RWPE2 (cell line): ENCODE results near the gene ATP8B3.

Source experiments
- ATAC-seq: fragments of 200-7000 bp; cut with Tn5 transposase; 3 replicates; pipeline ENCODE4 v1.9.1; 2021; ENCODE audit warnings: low read depth
- DNase-seq: peaks from one replicate; pipeline ENCODE4 v3.0.0-alpha.2; 2020; ENCODE audit warnings: low spot score
- H3K27ac ChIP-seq: fragments of 450-650 bp; 2 replicates; pipeline ENCODE4 v1.5.1; 2017; ENCODE audit warnings: mild to moderate bottlenecking; ENCODE audit not compliant: poor library complexity, severe bottlenecking
- H3K27me3 ChIP-seq: fragments of 250-450 bp; sonication (Bioruptor Pico); 2 replicates; pipeline ENCODE4 v1.5.1; 2021; ENCODE audit warnings: mild to moderate bottlenecking, moderate library complexity; ENCODE audit not compliant: insufficient read depth, poor library complexity, severe bottlenecking
- H3K36me3 ChIP-seq: fragments of 250-450 bp; sonication (Bioruptor Pico); 2 replicates; pipeline ENCODE4 v1.5.1; 2020; ENCODE audit warnings: low read depth, mild to moderate bottlenecking, moderate library complexity
- H3K4me1 ChIP-seq: fragments of 250-450 bp; sonication (Bioruptor Pico); 2 replicates; pipeline ENCODE4 v1.5.1; 2021; ENCODE audit warnings: mild to moderate bottlenecking, moderate library complexity; ENCODE audit not compliant: insufficient read depth, poor library complexity, severe bottlenecking
- H3K4me3 ChIP-seq: fragments of 250-450 bp; sonication (Bioruptor Pico); 2 replicates; pipeline ENCODE4 v1.5.1; 2021; ENCODE audit warnings: mild to moderate bottlenecking, moderate library complexity; ENCODE audit not compliant: severe bottlenecking
- H3K9me3 ChIP-seq: fragments of 250-450 bp; sonication (Bioruptor Pico); 2 replicates; pipeline ENCODE4 v1.5.1; 2021; ENCODE audit warnings: mild to moderate bottlenecking, moderate library complexity; ENCODE audit not compliant: severe bottlenecking
- CTCF ChIP-seq: fragments of 450-650 bp; IDR thresholded peaks from one replicate; pipeline ENCODE4 v1.5.1; 2017; ENCODE audit warnings: mild to moderate bottlenecking, moderate library complexity; ENCODE audit not compliant: poor library complexity, severe bottlenecking

Gene ATP8B3

GRCh38 chr19:1794424-1795172 is 17.5 kb downstream of the ATP8B3 start:
- H3K4me3 ChIP-seq, result no peak overlapping the region
- ATAC-seq, result 0 out of 3 replicates have a peak, but pooled peaks have one; percentile 8
- no peak for TF ChIP-seq CTCF
- peaks cover 13% of the 10 kb centered on the region for H3K27me3 ChIP-seq
- no peak overlapping the region for H3K27ac ChIP-seq
- no peaks in the 10 kb centered on the region for H3K9me3 ChIP-seq
- no peaks in the 10 kb centered on the region for H3K4me1 ChIP-seq
- DNase-seq, result no peak
- H3K36me3 ChIP-seq, result no peaks in the 10 kb centered on the region

GRCh38 chr19:1791879-1792278 is 20.2 kb downstream of the ATP8B3 start:
- H3K9me3 ChIP-seq, result no peaks in the 10 kb centered on the region

GRCh38 chr19:1790054-1790792 is 21.9 kb downstream of the ATP8B3 start:
- DNase-seq (no peak), ATAC-seq (no peak)
- H3K36me3 ChIP-seq, result no peaks in the 10 kb centered on the region
- H3K4me1 ChIP-seq, result no peaks in the 10 kb centered on the region
- H3K27ac ChIP-seq, result no peak overlapping the region
- H3K27me3 ChIP-seq, result peaks cover 4% of the 10 kb centered on the region
- H3K4me3 ChIP-seq, result no peak overlapping the region
- H3K9me3 ChIP-seq, result no peaks in the 10 kb centered on the region
- TF ChIP-seq CTCF, result no peak

More at GRCh38 chr19:1791879-1792278, 20.2 kb downstream of the ATP8B3 start:
- DNase-seq, result no peak
- no peaks in the 10 kb centered on the region for H3K4me1 ChIP-seq
- H3K36me3 ChIP-seq, result no peaks in the 10 kb centered on the region
- H3K27ac ChIP-seq, result no peak overlapping the region
- ATAC-seq, result no peak
- no peak overlapping the region for H3K4me3 ChIP-seq
- H3K27me3 ChIP-seq, result peaks cover 15% of the 10 kb centered on the region
- no peak for TF ChIP-seq CTCF

GRCh38 chr19:1789261-1790041 is 22.6 kb downstream of the ATP8B3 start:
- Histone ChIP-seq H3K4me3 (no peak overlapping the region), H3K36me3 (no peaks in the 10 kb centered on the region), H3K27me3 (peaks cover 4% of the 10 kb centered on the region), H3K27ac (no peak overlapping the region), H3K9me3 (no peaks in the 10 kb centered on the region), H3K4me1 (no peaks in the 10 kb centered on the region)
- DNase-seq (peak; percentile 52), ATAC-seq (peak; percentile 58; the same call in 2 of the 3 replicates)
- TF ChIP-seq CTCF, result no peak
